Activated CD4-positive, alpha-beta T cell treated with anti-CD3 and anti-CD28 coated beads, Interleukin-2, amount 10 ng/mL, durations not matched to agents 7 days and 5 days (primary cell): ENCODE results near the gene OR51E2. TPM values are rescaled to one million over a fixed set of nuclear protein-coding genes. Genes with fewer than 3 reads are reported as not detected.
"Not testable (repeated sequence)": the region's sequence is repeated elsewhere in the genome, so short reads cannot be mapped to it uniquely, and the experiment has no call there.

Source experiments
- CTCF ChIA-PET: fragments of 350-600 bp; sonication (Branson Sonifier 250); formaldehyde crosslinking; loops from one replicate; lab custom pipeline; 2021; ENCODE audit warnings: antibody characterized with exemption; lab: Charles Lee
- POLR2A ChIA-PET: fragments of 350-600 bp; sonication (Branson Sonifier 250); formaldehyde crosslinking; loops from one replicate; lab custom pipeline; 2021; ENCODE audit warnings: antibody characterized with exemption; lab: Charles Lee
- DNase-seq: peaks from one replicate; pipeline ENCODE4 v3.0.0-alpha.2; 2020
- H3K27ac Mint-ChIP-seq: one replicate; pipeline ENCODE4 v1.8.0; 2021; ENCODE audit warnings: mild to moderate bottlenecking, moderate library complexity, mixed read lengths
- H3K27me3 Mint-ChIP-seq: one replicate; pipeline ENCODE4 v1.8.0; 2021; ENCODE audit warnings: mixed read lengths
- H3K36me3 Mint-ChIP-seq: one replicate; pipeline ENCODE4 v1.8.0; 2021; ENCODE audit warnings: low read depth, mixed read lengths
- H3K4me1 Mint-ChIP-seq: one replicate; pipeline ENCODE4 v1.8.0; 2021; ENCODE audit warnings: mixed read lengths
- H3K4me3 Mint-ChIP-seq: one replicate; pipeline ENCODE4 v1.8.0; 2021; ENCODE audit warnings: mild to moderate bottlenecking, moderate library complexity, mixed read lengths
- H3K9me3 Mint-ChIP-seq: one replicate; pipeline ENCODE4 v1.8.0; 2021; ENCODE audit warnings: mixed read lengths
- total RNA-seq, 2 experiments: library from RNA; stranded (reverse); gene quantifications; one replicate each; pipeline ENCODE4 v1.2.3, GENCODE V29; 2021

OR51E2 gene
- not detected for total RNA-seq

GRCh38 chr11:4697585-4697984, at the start of gene OR51E2:
TSS of gene OR51E2 (minus strand) at chr11:4697853. CDS start at chr11:4682711, 15,142 bp downstream.
- DNase-seq: no peak
- Mint-ChIP-seq H3K36me3 (no peaks in the 10 kb centered on the region), H3K9me3 (no peaks in the 10 kb centered on the region), H3K4me3 (no peak within 1 kb of the TSS), H3K27ac (no peak within 1 kb of the TSS), H3K4me1 (peaks cover 8% of the 10 kb centered on the region), H3K27me3 (peaks cover 3% of the 10 kb centered on the region)
- ChIA-PET CTCF (no interaction called here), POLR2A (no interaction called here)

GRCh38 chr11:4740735-4741134, 43.1 kb upstream of the OR51E2 start:
- no peak overlapping the region for H3K27ac Mint-ChIP-seq
- DNase-seq: no peak
- H3K27me3 Mint-ChIP-seq: peaks cover 2% of the 10 kb centered on the region
- H3K9me3 Mint-ChIP-seq: no peaks in the 10 kb centered on the region
- CTCF ChIA-PET: no interaction called here
- H3K4me1 Mint-ChIP-seq: no peaks in the 10 kb centered on the region
- no peak overlapping the region for H3K4me3 Mint-ChIP-seq
- POLR2A ChIA-PET: no interaction called here
- no peaks in the 10 kb centered on the region for H3K36me3 Mint-ChIP-seq

GRCh38 chr11:4727171-4727570, 29.5 kb upstream of the OR51E2 start:
- Mint-ChIP-seq H3K36me3 (no peaks in the 10 kb centered on the region), H3K27me3 (no peaks in the 10 kb centered on the region), H3K27ac (no peak overlapping the region), H3K9me3 (no peaks in the 10 kb centered on the region), H3K4me1 (no peaks in the 10 kb centered on the region), H3K4me3 (no peak overlapping the region)
- ChIA-PET POLR2A (no interaction called here), CTCF (no interaction called here)
- no peak for DNase-seq

GRCh38 chr11:4722616-4723534, 25.2 kb upstream of the OR51E2 start:
- DNase-seq, H3K27ac Mint-ChIP-seq, H3K4me1 Mint-ChIP-seq, H3K27me3 Mint-ChIP-seq, POLR2A ChIA-PET, H3K36me3 Mint-ChIP-seq, CTCF ChIA-PET, H3K9me3 Mint-ChIP-seq, H3K4me3 Mint-ChIP-seq: not testable (repeated sequence)

GRCh38 chr11:4714300-4714699, 16.6 kb upstream of the OR51E2 start:
- H3K4me3 Mint-ChIP-seq: no peak overlapping the region
- H3K27me3 Mint-ChIP-seq: peaks cover 17% of the 10 kb centered on the region
- H3K27ac Mint-ChIP-seq: no peak overlapping the region
- DNase-seq: no peak
- H3K36me3 Mint-ChIP-seq: no peaks in the 10 kb centered on the region
- H3K9me3 Mint-ChIP-seq: no peaks in the 10 kb centered on the region
- CTCF ChIA-PET: no interaction called here
- POLR2A ChIA-PET: no interaction called here
- no peaks in the 10 kb centered on the region for H3K4me1 Mint-ChIP-seq

- ChIA-PET CTCF (no interaction called here), POLR2A (no interaction called here)
- no peaks in the 10 kb centered on the region for H3K9me3 Mint-ChIP-seq
- H3K27me3 Mint-ChIP-seq: peaks cover 15% of the 10 kb centered on the region
- no peak for DNase-seq
- no peak overlapping the region for H3K27ac Mint-ChIP-seq
- no peak overlapping the region for H3K4me3 Mint-ChIP-seq
- H3K4me1 Mint-ChIP-seq: no peaks in the 10 kb centered on the region
- no peaks in the 10 kb centered on the region for H3K36me3 Mint-ChIP-seq
Observed at GRCh38 chr11:4713241-4713640, 15.6 kb upstream of the OR51E2 start.

GRCh38 chr11:4704790-4705334, 7.2 kb upstream of the OR51E2 start:
- Mint-ChIP-seq H3K27me3 (peaks cover 13% of the 10 kb centered on the region), H3K27ac (no peak overlapping the region), H3K36me3 (no peaks in the 10 kb centered on the region), H3K9me3 (no peaks in the 10 kb centered on the region), H3K4me3 (no peak overlapping the region), H3K4me1 (peaks cover under 1% of the 10 kb centered on the region)
- no peak for DNase-seq
- ChIA-PET POLR2A (no interaction called here), CTCF (no interaction called here)

- POLR2A ChIA-PET: no interaction called here
Observed at GRCh38 chr11:4704054-4704789, 6.6 kb upstream of the OR51E2 start, which contains the start of gene MMP26. TSS of gene MMP26 (plus strand) at chr11:4704784.

GRCh38 chr11:4700436-4700820, 2.8 kb upstream of the OR51E2 start:
- POLR2A ChIA-PET: no interaction called here
- no peak overlapping the region for H3K4me3 Mint-ChIP-seq
- H3K36me3 Mint-ChIP-seq: no peaks in the 10 kb centered on the region
- no peak for DNase-seq
- H3K27ac Mint-ChIP-seq: no peak overlapping the region
- H3K9me3 Mint-ChIP-seq: no peaks in the 10 kb centered on the region
- peaks cover 5% of the 10 kb centered on the region for H3K27me3 Mint-ChIP-seq
- CTCF ChIA-PET: no interaction called here
- H3K4me1 Mint-ChIP-seq: peaks cover 8% of the 10 kb centered on the region

More at GRCh38 chr11:4704054-4704789, 6.6 kb upstream of the OR51E2 start, which contains the start of gene MMP26:
- CTCF ChIA-PET: no interaction called here
- Mint-ChIP-seq H3K9me3 (no peaks in the 10 kb centered on the region), H3K27me3 (peaks cover 11% of the 10 kb centered on the region), H3K36me3 (no peaks in the 10 kb centered on the region), H3K27ac (no peak within 1 kb of the TSS), H3K4me1 (peaks cover 7% of the 10 kb centered on the region), H3K4me3 (no peak within 1 kb of the TSS)
- no peak for DNase-seq

GRCh38 chr11:4699697-4700435, 2.2 kb upstream of the OR51E2 start:
- Mint-ChIP-seq H3K27me3 (peaks cover 3% of the 10 kb centered on the region), H3K4me1 (peaks cover 8% of the 10 kb centered on the region), H3K9me3 (no peaks in the 10 kb centered on the region), H3K4me3 (no peak overlapping the region), H3K36me3 (no peaks in the 10 kb centered on the region), H3K27ac (no peak overlapping the region)
- POLR2A ChIA-PET: no interaction called here
- no peak for DNase-seq
- CTCF ChIA-PET: no interaction called here

- H3K27me3 Mint-ChIP-seq: peaks cover 5% of the 10 kb centered on the region
- ChIA-PET POLR2A (no interaction called here), CTCF (no interaction called here)
- no peak overlapping the region for H3K27ac Mint-ChIP-seq
- peaks cover 8% of the 10 kb centered on the region for H3K4me1 Mint-ChIP-seq
- H3K36me3 Mint-ChIP-seq: no peaks in the 10 kb centered on the region
- no peaks in the 10 kb centered on the region for H3K9me3 Mint-ChIP-seq
- H3K4me3 Mint-ChIP-seq: no peak overlapping the region
- DNase-seq: no peak
Observed at GRCh38 chr11:4695442-4695841, 2.2 kb downstream of the OR51E2 start.

GRCh38 chr11:4684631-4685285, 12.9 kb downstream of the OR51E2 start:
- no peaks in the 10 kb centered on the region for H3K9me3 Mint-ChIP-seq
- H3K27ac Mint-ChIP-seq: no peak overlapping the region
- H3K4me1 Mint-ChIP-seq: no peaks in the 10 kb centered on the region
- ChIA-PET POLR2A (no interaction called here), CTCF (no interaction called here)
- DNase-seq: no peak
- H3K36me3 Mint-ChIP-seq: no peaks in the 10 kb centered on the region
- no peak overlapping the region for H3K4me3 Mint-ChIP-seq
- H3K27me3 Mint-ChIP-seq: no peaks in the 10 kb centered on the region
